Nephron (organoid): ENCODE measurements around the gene PPM1L.
A peak's percentile ranks its signal among the peaks of the same experiment; 100 is the strongest.
"Not testable (repeated sequence)": the region's sequence is repeated elsewhere in the genome, so short reads cannot be mapped to it uniquely, and the experiment has no call there.

Experiments used
- H3K27ac Mint-ChIP-seq, 3 experiments: 2 replicates each; pipeline ENCODE4 v1.8.0; 2020; ENCODE audit warnings: mixed read lengths in 3 of 3, mild to moderate bottlenecking in 2 of 3, moderate library complexity in 1 of 3
- H3K27me3 Mint-ChIP-seq: 2 replicates; pipeline ENCODE4 v1.8.0; 2021; ENCODE audit warnings: low read depth, mild to moderate bottlenecking, moderate library complexity, mixed read lengths
- H3K36me3 Mint-ChIP-seq: 2 replicates; pipeline ENCODE4 v1.8.0; 2020; ENCODE audit warnings: low read depth, mixed read lengths
- H3K4me1 Mint-ChIP-seq: 2 replicates; pipeline ENCODE4 v1.8.0; 2020; ENCODE audit warnings: mixed read lengths
- H3K4me3 Mint-ChIP-seq, 3 experiments: 2 replicates each; pipeline ENCODE4 v1.8.0; 2020; ENCODE audit warnings: mild to moderate bottlenecking in 3 of 3, mixed read lengths in 3 of 3, moderate library complexity in 2 of 3
- H3K9me3 Mint-ChIP-seq: 2 replicates; pipeline ENCODE4 v1.8.0; 2020; ENCODE audit warnings: mixed read lengths
- CTCF ChIP-seq, 3 experiments: fragments of 200-600 bp; sonication (generic); IDR thresholded peaks; one replicate each; pipeline ENCODE4 v1.5.0; 2021; ENCODE audit warnings: antibody characterized with exemption in 3 of 3; ENCODE audit not compliant: unreplicated experiment in 3 of 3

Gene PPM1L

GRCh38 chr3:160755776-160756304, at the start of gene PPM1L:
Gene PPM1L, plus strand, starts transcription at chr3:160756231.
- no peak for TF ChIP-seq CTCF (IDR thresholded peaks at IDR 0.05; ENCODE audit: unreplicated experiment in 3 of 3)
- H3K27ac Mint-ChIP-seq: peak within 1 kb of the TSS; percentile 99
- peak within 1 kb of the TSS; percentile 95 to 97 (median 95) for H3K4me3 Mint-ChIP-seq
- H3K36me3 Mint-ChIP-seq: no peaks in the 10 kb centered on the region
- no peaks in the 10 kb centered on the region for H3K9me3 Mint-ChIP-seq
- peaks cover 29% of the 10 kb centered on the region for H3K4me1 Mint-ChIP-seq
- peaks cover 29% of the 10 kb centered on the region for H3K27me3 Mint-ChIP-seq

DNA sequence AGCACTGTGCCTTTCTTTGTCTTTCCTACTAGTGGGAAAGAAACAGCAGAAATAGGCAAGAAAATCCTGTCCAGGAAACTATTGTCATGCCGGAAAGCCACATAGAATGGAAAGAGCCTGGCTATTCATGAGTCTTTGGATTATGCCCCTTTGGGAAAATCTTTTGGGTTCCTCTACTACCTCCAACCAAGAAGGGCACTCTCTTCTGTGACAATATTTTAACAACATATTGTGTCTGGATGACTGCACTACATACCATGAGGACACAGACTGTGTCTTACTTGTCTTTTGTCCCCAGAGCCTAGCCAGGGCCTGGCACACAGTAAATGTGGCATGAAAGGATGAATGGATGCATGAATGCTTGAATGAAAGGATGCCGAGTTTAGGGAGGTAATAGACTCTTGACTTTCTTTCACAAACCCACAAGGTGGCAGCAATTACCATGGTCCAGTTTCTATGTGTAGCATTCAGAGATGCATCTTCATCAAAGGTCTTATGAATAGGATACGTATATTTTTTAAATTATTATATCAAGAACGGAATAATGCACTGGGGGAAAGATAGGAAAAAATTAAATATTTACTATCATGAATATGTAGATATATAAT, 48.7 kb upstream of the PPM1L start:
- Mint-ChIP-seq H3K4me3 (no peak overlapping the region), H3K27me3 (no peaks in the 10 kb centered on the region), H3K27ac (no peak overlapping the region), H3K36me3 (no peaks in the 10 kb centered on the region), H3K4me1 (no peaks in the 10 kb centered on the region), H3K9me3 (no peaks in the 10 kb centered on the region)
- TF ChIP-seq CTCF (IDR thresholded peaks at IDR 0.05; ENCODE audit: unreplicated experiment in 3 of 3): peak; percentile 66 to 79 (median 71)

DNA sequence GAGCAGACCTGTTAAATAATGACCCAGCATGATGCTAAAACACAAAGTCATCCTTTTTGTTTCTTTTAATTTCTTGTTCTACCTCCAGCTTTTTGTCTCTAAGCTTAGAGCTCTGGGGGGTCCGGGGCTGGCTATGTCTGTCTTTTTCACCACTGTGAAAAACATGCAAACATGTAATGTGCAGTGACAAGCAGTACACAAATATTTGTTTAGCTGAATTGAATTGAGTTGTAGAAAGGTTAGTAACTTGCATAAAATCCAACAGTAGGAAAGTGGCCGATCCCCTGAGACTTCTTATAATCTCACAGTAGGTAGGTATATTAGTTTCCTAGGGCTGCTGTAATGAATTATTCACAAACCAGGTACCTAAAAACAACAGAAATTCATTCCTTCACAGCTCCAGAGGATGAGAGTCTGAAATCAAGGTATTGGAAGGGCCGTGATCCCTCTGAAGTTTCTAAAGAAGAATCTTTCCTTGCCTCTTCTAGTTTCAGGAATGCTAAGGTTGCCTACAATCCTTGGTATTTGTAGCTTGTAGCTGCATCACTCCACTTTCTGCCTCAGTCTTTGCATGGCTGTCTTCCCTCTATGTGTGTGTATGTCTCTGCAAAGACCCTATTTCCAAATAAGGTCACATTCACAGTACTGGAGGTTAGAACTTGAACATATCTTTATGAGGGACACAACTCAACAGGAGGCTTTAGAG, 46.4 kb upstream of the PPM1L start:
- no peak for TF ChIP-seq CTCF (IDR thresholded peaks at IDR 0.05; ENCODE audit: unreplicated experiment in 3 of 3)
- Mint-ChIP-seq H3K4me3 (no peak overlapping the region), H3K4me1 (no peaks in the 10 kb centered on the region), H3K27ac (no peak overlapping the region), H3K27me3 (no peaks in the 10 kb centered on the region), H3K9me3 (peaks cover 2% of the 10 kb centered on the region), H3K36me3 (no peaks in the 10 kb centered on the region)

DNA sequence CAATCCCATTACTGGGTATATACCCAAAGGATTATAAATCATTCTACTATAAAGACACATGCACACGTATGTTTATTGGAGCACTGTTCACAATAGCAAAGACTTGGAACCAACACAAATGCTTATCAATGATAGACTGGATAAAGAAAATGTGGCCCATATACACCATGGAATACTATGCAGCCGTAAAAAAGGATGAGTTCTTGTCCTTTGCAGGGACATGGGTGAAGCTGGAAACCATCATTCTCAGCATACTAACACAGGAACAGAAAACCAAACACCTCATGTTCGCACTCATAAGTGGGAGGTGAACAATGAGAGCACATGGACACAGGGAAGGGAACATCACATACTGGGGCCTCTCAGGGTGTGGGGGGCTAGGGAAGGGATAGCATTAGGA, 42.9 kb upstream of the PPM1L start:
- H3K4me3 Mint-ChIP-seq: not testable (repeated sequence)

GRCh38 chr3:160719710-160720109, 36.3 kb upstream of the PPM1L start:
- Mint-ChIP-seq H3K9me3 (peaks cover 12% of the 10 kb centered on the region), H3K27me3 (no peaks in the 10 kb centered on the region), H3K4me1 (no peaks in the 10 kb centered on the region), H3K4me3 (no peak overlapping the region), H3K36me3 (no peaks in the 10 kb centered on the region), H3K27ac (no peak overlapping the region)
- TF ChIP-seq CTCF (IDR thresholded peaks at IDR 0.05; ENCODE audit: unreplicated experiment in 3 of 3): no peak

More for the DNA sequence above, 42.9 kb upstream of the PPM1L start:
- not testable (repeated sequence) for H3K27me3 Mint-ChIP-seq, H3K9me3 Mint-ChIP-seq, H3K4me1 Mint-ChIP-seq, H3K27ac Mint-ChIP-seq, H3K36me3 Mint-ChIP-seq

- no peak for TF ChIP-seq CTCF (IDR thresholded peaks at IDR 0.05; ENCODE audit: unreplicated experiment in 3 of 3)
- H3K9me3 Mint-ChIP-seq: peaks cover 16% of the 10 kb centered on the region
- no peaks in the 10 kb centered on the region for H3K4me1 Mint-ChIP-seq
- H3K36me3 Mint-ChIP-seq: no peaks in the 10 kb centered on the region
- no peak overlapping the region for H3K4me3 Mint-ChIP-seq
- no peak overlapping the region for H3K27ac Mint-ChIP-seq
- no peaks in the 10 kb centered on the region for H3K27me3 Mint-ChIP-seq
Observed at GRCh38 chr3:160720123-160720746, 35.8 kb upstream of the PPM1L start.
